IMR-90 (cell line): ENCODE results near the gene ANKRD33B. TPM values are rescaled to one million over a fixed set of nuclear protein-coding genes. Genes with fewer than 3 reads are reported as not detected.

Source experiments
- POLR2A ChIP-seq: IDR thresholded peaks from 2 replicates; pipeline ENCODE4 v1.6.1; 2012; ENCODE audit warnings: mild to moderate bottlenecking, low read depth, low read length
- polyA plus RNA-seq, 3 experiments: library from polyadenylated mRNA; depleted of rRNA; stranded (reverse); fragments of >200 nt; gene quantifications; 2 replicates each; pipeline ENCODE4 v1.2.3, GENCODE V29; 2012; ENCODE audit warnings: low replicate concordance in 1 of 3
- total RNA-seq: library from RNA; depleted of rRNA; stranded (reverse); fragments of >200 nt; gene quantifications from 2 replicates; pipeline ENCODE4 v1.2.3, GENCODE V29; 2012
- TF ChIP-seq, protein P1 (sequence below): conservative IDR thresholded peaks from 2 replicates; pipeline ENCODE4 v1.5.1; 2012; ENCODE audit warnings: mild to moderate bottlenecking, low read depth, low read length, improper control_type of control experiment

Gene ANKRD33B
- total and polyA plus RNA-seq, 2 of the 4 experiments (the other 2 are of a cell fraction), result 2.5 to 3.3 TPM

DNA sequence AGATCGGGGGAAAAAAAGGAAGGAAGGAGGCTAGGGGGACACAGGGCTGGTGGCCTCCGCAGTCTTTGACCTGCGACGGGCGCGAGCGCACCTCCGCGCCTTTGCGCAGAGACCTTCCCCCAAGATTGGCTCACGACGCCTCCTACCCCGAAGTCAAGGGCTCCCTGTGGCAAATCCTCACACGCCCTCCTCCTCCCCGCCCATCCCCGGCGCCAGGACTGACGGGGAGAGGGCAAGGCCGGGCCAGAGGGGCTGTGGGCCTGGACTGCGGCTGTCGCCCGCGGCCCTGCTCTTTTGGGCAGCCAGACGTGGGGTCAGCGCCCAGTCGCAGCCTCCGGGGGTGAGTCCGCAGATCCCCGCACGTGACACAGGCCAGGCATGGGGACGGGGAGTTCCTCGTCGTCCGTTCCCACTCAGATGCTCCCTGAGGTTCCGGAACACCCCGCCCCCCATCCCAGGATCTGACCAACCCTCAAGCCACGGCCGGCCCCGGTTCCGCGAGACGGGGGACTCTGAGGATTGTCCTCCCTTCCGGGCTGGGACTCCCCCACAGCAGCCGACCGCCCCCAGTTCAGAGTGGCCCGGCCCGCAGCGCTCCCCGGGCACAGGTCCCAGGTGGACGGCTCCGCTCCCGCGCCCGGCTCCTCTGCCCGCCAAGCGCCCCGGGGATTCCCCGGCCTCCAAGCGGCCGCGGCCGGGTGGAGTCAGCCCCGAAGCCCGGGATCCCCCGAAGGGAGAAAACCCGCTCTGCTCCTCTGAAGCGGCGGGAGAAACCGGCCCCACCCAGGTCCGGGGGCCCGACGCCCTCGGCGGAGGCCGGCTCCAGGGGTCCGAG, 543 bp upstream of the ANKRD33B start (continued):
- TF ChIP-seq, protein P1, sequence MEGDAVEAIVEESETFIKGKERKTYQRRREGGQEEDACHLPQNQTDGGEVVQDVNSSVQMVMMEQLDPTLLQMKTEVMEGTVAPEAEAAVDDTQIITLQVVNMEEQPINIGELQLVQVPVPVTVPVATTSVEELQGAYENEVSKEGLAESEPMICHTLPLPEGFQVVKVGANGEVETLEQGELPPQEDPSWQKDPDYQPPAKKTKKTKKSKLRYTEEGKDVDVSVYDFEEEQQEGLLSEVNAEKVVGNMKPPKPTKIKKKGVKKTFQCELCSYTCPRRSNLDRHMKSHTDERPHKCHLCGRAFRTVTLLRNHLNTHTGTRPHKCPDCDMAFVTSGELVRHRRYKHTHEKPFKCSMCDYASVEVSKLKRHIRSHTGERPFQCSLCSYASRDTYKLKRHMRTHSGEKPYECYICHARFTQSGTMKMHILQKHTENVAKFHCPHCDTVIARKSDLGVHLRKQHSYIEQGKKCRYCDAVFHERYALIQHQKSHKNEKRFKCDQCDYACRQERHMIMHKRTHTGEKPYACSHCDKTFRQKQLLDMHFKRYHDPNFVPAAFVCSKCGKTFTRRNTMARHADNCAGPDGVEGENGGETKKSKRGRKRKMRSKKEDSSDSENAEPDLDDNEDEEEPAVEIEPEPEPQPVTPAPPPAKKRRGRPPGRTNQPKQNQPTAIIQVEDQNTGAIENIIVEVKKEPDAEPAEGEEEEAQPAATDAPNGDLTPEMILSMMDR, result no peak
- no peak; the same call in 1 of the 2 replicates for TF ChIP-seq POLR2A
